IPS-20b (cell line): ENCODE results near the gene ADAM23.

Experiments used
- H3K27ac ChIP-seq: one replicate; pipeline ENCODE4 v1.5.1; 2013; ENCODE audit warnings: low read length
- H3K27me3 ChIP-seq: 2 replicates; pipeline ENCODE4 v1.6.1; 2013; ENCODE audit warnings: mild to moderate bottlenecking, low read length, inconsistent platforms; ENCODE audit not compliant: insufficient read depth
- H3K36me3 ChIP-seq: 2 replicates; pipeline ENCODE4 v1.6.1; 2013; ENCODE audit warnings: low read depth, mild to moderate bottlenecking, inconsistent platforms, low read length, moderate library complexity; ENCODE audit not compliant: insufficient read depth
- H3K4me1 ChIP-seq: 2 replicates; pipeline ENCODE4 v1.6.1; 2013; ENCODE audit warnings: mild to moderate bottlenecking, control low read depth, inconsistent platforms, low read length, moderate library complexity; ENCODE audit not compliant: insufficient read depth
- H3K4me3 ChIP-seq: 2 replicates; pipeline ENCODE4 v1.5.1; 2013; ENCODE audit warnings: mild to moderate bottlenecking, low read length, inconsistent platforms
- H3K9ac ChIP-seq: 2 replicates; pipeline ENCODE4 v1.6.1; 2013; ENCODE audit warnings: low read depth, mild to moderate bottlenecking, inconsistent platforms, low read length, moderate library complexity
- H3K9me3 ChIP-seq: 2 replicates; pipeline ENCODE4 v1.6.1; 2013; ENCODE audit warnings: mild to moderate bottlenecking, low read depth, low read length, inconsistent platforms; ENCODE audit not compliant: insufficient read depth

The ADAM23 gene

GRCh38 chr2:206452242-206452641 lies 8.9 kb downstream of the ADAM23 start:
- no peaks in the 10 kb centered on the region for H3K36me3 ChIP-seq
- H3K27me3 ChIP-seq, result no peaks in the 10 kb centered on the region
- H3K4me1 ChIP-seq, result peaks cover 9% of the 10 kb centered on the region; the same call in 1 of the 2 replicates
- no peaks in the 10 kb centered on the region for H3K9me3 ChIP-seq
- H3K9ac ChIP-seq, result no peak overlapping the region
- no peak overlapping the region for H3K27ac ChIP-seq
- no peak overlapping the region for H3K4me3 ChIP-seq

GRCh38 chr2:206452750-206453149 lies 9.4 kb downstream of the ADAM23 start:
- no peak overlapping the region for H3K9ac ChIP-seq
- H3K4me3 ChIP-seq, result no peak overlapping the region
- no peaks in the 10 kb centered on the region for H3K36me3 ChIP-seq
- H3K4me1 ChIP-seq, result peaks cover 4% of the 10 kb centered on the region; the same call in 1 of the 2 replicates
- H3K27me3 ChIP-seq, result no peaks in the 10 kb centered on the region
- H3K9me3 ChIP-seq, result no peaks in the 10 kb centered on the region
- H3K27ac ChIP-seq, result no peak overlapping the region

DNA sequence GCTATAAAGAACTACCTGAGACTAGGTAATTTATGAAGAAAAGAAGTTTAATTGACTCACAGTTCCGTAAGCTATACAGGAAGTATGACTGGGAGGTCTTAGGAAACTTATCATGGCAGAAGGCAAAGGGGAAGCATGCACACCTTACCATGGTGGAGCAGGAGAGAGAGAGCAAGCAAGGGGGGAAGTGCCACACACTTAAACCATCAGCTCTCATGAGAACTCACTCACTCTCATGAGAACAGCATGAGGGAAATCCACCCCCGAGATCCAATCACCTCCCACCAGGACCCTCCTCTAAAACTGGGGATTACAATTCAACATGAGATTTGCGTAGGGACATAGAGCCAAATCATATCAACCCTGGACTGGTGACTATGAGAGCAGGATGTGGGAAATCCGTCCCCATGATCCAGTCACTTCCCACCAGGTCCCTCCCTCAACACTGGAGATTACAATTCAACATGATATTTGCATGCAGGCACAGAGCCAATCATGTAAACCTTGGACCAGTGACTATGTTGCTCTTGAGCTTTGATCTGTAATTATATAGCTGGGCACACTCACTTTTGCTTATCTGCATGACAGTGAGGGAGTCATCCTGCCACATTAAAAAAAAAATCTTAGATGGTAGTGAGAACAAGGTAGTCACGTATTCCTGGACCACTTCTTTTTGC lies 12.9 kb downstream of the ADAM23 start:
- no peak overlapping the region for H3K4me3 ChIP-seq
- no peak overlapping the region for H3K9ac ChIP-seq
- H3K27me3 ChIP-seq, result no peaks in the 10 kb centered on the region
- H3K4me1 ChIP-seq, result no peaks in the 10 kb centered on the region
- no peaks in the 10 kb centered on the region for H3K36me3 ChIP-seq
- H3K9me3 ChIP-seq, result no peaks in the 10 kb centered on the region
- no peak overlapping the region for H3K27ac ChIP-seq

DNA sequence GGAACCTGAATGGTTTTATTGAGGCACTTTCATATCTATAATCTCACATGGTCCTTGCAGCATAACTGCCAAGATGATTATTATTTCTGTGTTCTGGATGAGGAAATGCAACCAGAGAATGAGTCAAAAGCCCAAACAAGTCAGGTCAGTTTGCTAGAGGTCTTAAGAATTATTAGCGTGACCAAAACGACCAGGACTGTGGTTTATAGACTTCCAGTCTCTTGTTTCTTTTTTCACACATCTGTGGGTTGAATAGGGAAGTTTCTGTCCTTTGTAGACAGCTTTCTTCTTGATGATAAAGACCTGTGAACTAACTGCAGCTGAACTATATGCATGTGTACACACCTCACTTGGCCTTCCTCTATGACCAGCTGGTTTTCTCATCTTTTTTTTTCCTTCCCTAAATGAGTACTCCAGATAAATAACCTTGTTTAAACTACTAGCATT lies 13.9 kb downstream of the ADAM23 start:
- Histone ChIP-seq H3K4me1 (peaks cover 9% of the 10 kb centered on the region), H3K36me3 (no peaks in the 10 kb centered on the region), H3K9me3 (no peaks in the 10 kb centered on the region), H3K27me3 (no peaks in the 10 kb centered on the region), H3K4me3 (no peak overlapping the region), H3K27ac (no peak overlapping the region), H3K9ac (no peak overlapping the region)

GRCh38 chr2:206462240-206462854 lies 19.0 kb downstream of the ADAM23 start:
- Histone ChIP-seq H3K9ac (no peak overlapping the region), H3K9me3 (no peaks in the 10 kb centered on the region), H3K36me3 (no peaks in the 10 kb centered on the region), H3K4me1 (peaks cover 13% of the 10 kb centered on the region), H3K27ac (no peak overlapping the region), H3K4me3 (peak overlapping the region; percentile 39; the same call in 1 of the 2 replicates), H3K27me3 (no peaks in the 10 kb centered on the region)

- H3K27me3 ChIP-seq, result no peaks in the 10 kb centered on the region
- H3K36me3 ChIP-seq, result no peaks in the 10 kb centered on the region
- no peak overlapping the region for H3K9ac ChIP-seq
- H3K9me3 ChIP-seq, result no peaks in the 10 kb centered on the region; the same call in 1 of the 2 replicates
- peaks cover 13% of the 10 kb centered on the region for H3K4me1 ChIP-seq
- H3K4me3 ChIP-seq, result no peak overlapping the region
- no peak overlapping the region for H3K27ac ChIP-seq
These were observed 20.4 kb downstream of the ADAM23 start for GRCh38 chr2:206463685-206464084.

GRCh38 chr2:206464597-206464996 lies 21.3 kb downstream of the ADAM23 start:
- Histone ChIP-seq H3K27ac (no peak overlapping the region), H3K4me1 (peaks cover 13% of the 10 kb centered on the region), H3K9ac (no peak overlapping the region), H3K27me3 (no peaks in the 10 kb centered on the region), H3K4me3 (no peak overlapping the region), H3K9me3 (no peaks in the 10 kb centered on the region; the same call in 1 of the 2 replicates), H3K36me3 (no peaks in the 10 kb centered on the region)

DNA sequence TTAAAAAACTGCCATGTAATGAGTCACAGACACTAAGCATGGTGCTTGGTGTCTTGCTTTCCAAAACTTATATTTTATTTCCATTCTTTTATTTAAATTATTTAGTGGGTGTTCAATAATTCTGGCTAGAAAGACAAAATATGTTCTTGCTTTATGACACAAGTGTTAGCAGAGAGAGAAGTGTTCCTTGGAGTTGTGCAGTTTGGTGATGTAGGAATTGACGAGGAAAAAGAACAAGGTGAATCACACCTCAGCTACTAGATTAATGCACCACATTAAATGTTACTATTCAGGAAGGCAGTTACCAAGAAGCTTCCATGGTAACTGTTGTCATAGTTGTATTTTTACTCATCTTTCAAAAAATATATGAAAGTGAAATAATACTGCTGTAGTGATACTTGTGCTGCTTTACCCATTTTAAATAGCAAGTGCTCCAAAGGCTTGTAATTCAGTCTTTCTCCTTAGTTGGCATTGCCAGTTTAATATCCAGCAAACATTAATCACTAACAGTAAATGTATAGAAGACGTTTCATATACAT lies 28.3 kb downstream of the ADAM23 start:
- no peak overlapping the region for H3K4me3 ChIP-seq
- H3K9ac ChIP-seq, result no peak overlapping the region
- no peaks in the 10 kb centered on the region for H3K4me1 ChIP-seq
- H3K36me3 ChIP-seq, result peaks cover 4% of the 10 kb centered on the region; the same call in 1 of the 2 replicates
- H3K27ac ChIP-seq, result no peak overlapping the region
- peaks cover 8% of the 10 kb centered on the region for H3K9me3 ChIP-seq
- no peaks in the 10 kb centered on the region for H3K27me3 ChIP-seq

GRCh38 chr2:206472094-206472493 lies 28.8 kb downstream of the ADAM23 start:
- H3K4me1 ChIP-seq, result no peaks in the 10 kb centered on the region

DNA sequence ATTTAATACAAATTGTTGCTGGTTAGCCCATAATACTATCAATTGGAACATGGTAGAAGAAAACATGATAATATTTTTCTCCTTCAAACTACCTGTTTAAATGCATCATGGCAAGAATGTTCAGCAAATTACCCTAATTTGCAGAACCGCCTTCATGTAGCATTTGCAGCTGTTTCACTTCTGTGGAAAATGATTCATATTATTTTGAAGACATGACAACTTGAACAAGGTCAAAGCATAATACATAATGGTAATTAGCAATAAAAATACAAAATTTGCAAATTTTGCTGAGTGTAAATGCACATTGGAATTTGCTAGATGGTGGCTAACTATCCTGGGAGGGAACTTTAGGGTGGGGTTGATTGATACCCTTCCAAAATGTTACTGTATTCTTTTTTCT lies 30.8 kb downstream of the ADAM23 start:
- Histone ChIP-seq H3K36me3 (peaks cover 5% of the 10 kb centered on the region; the same call in 1 of the 2 replicates), H3K9me3 (peaks cover 8% of the 10 kb centered on the region; the same call in 1 of the 2 replicates)

More at GRCh38 chr2:206472094-206472493, 28.8 kb downstream of the ADAM23 start:
- Histone ChIP-seq H3K27ac (no peak overlapping the region), H3K27me3 (no peaks in the 10 kb centered on the region), H3K4me3 (no peak overlapping the region), H3K9ac (no peak overlapping the region), H3K36me3 (peaks cover 5% of the 10 kb centered on the region; the same call in 1 of the 2 replicates), H3K9me3 (peaks cover 8% of the 10 kb centered on the region)

DNA sequence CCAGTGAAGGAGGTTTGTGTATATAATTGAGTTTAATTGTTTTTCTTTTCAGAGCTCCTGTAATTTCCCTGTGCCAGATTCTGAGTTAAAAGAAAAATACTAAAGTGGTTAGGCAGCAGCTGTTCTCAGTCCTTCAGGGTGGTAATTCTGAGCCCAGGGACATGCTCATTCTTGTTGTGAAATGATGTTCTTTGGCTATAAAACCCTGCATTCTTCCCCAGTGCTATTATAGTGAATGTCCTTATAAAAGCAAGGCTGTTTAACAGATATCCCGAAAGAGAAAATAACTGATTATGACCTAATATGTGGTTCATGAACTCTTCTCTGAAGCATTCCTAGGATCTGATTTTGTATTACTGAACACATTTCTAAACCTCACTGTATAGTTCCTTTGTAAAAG lies 34.0 kb downstream of the ADAM23 start:
- Histone ChIP-seq H3K27me3 (no peaks in the 10 kb centered on the region), H3K4me3 (no peak overlapping the region), H3K9me3 (peaks cover 8% of the 10 kb centered on the region; the same call in 1 of the 2 replicates), H3K27ac (no peak overlapping the region), H3K9ac (no peak overlapping the region), H3K4me1 (peaks cover 4% of the 10 kb centered on the region; the same call in 1 of the 2 replicates), H3K36me3 (peaks cover 5% of the 10 kb centered on the region; the same call in 1 of the 2 replicates)

More for the DNA sequence above, 30.8 kb downstream of the ADAM23 start:
- H3K9ac ChIP-seq, result no peak overlapping the region
- no peaks in the 10 kb centered on the region for H3K27me3 ChIP-seq
- H3K27ac ChIP-seq, result no peak overlapping the region
- no peaks in the 10 kb centered on the region for H3K4me1 ChIP-seq
- no peak overlapping the region for H3K4me3 ChIP-seq
